Natural killer cell (primary cell): ENCODE data around the gene KIF26A. TPM values are rescaled to one million over a fixed set of nuclear protein-coding genes. Genes with fewer than 3 reads are reported as not detected.

ENCODE experiments used
- ATAC-seq, 3 donors: fragments of 150-1000 bp in 2 of 3; fragments of 200-7000 bp in 1 of 3; cut with Tn5 transposase; 1 replicate in 1 of 3; 2 replicates in 2 of 3; pipeline ENCODE4 v1.10.0; 2021; ENCODE audit warnings: mild to moderate bottlenecking in 2 of 3, moderate library complexity in 2 of 3
- DNase-seq, 2 donors: peaks; one replicate each; pipeline versions ENCODE4 v3.0.0 to v3.0.0-alpha.2; 2013 to 2021; ENCODE audit warnings: mixed read lengths in 1 of 2
- H3K27ac ChIP-seq: one replicate; pipeline ENCODE4 v1.5.1; 2013; ENCODE audit warnings: mild to moderate bottlenecking, low read length
- H3K27me3 ChIP-seq: one replicate; pipeline ENCODE4 v1.6.1; 2013; ENCODE audit warnings: low read length; ENCODE audit not compliant: control insufficient read depth, insufficient read depth
- H3K36me3 ChIP-seq: one replicate; pipeline ENCODE4 v1.6.1; 2013; ENCODE audit warnings: low read length; ENCODE audit not compliant: control insufficient read depth, insufficient read depth
- H3K4me1 ChIP-seq: one replicate; pipeline ENCODE4 v1.6.1; 2013; ENCODE audit warnings: low read length; ENCODE audit not compliant: control insufficient read depth, insufficient read depth
- H3K4me3 ChIP-seq: one replicate; pipeline ENCODE4 v1.5.1; 2013; ENCODE audit warnings: low read length
- H3K9me3 ChIP-seq: one replicate; pipeline ENCODE4 v1.6.1; 2013; ENCODE audit warnings: low read length; ENCODE audit not compliant: control insufficient read depth, insufficient read depth
- H3K27ac Mint-ChIP-seq, 2 donors: one replicate each; pipeline ENCODE4 v1.8.0; 2022; ENCODE audit warnings: mild to moderate bottlenecking in 2 of 2, mixed read lengths in 2 of 2, moderate library complexity in 1 of 2
- H3K27me3 Mint-ChIP-seq, 2 donors: one replicate each; pipeline ENCODE4 v1.8.0; 2022; ENCODE audit warnings: low read depth in 2 of 2, mixed read lengths in 2 of 2
- H3K36me3 Mint-ChIP-seq: one replicate; pipeline ENCODE4 v1.8.0; 2022; ENCODE audit warnings: mixed read lengths
- H3K4me1 Mint-ChIP-seq, 2 donors: one replicate each; pipeline ENCODE4 v1.8.0; 2022; ENCODE audit warnings: mixed read lengths in 2 of 2
- H3K4me3 Mint-ChIP-seq: one replicate; pipeline ENCODE4 v1.8.0; 2022; ENCODE audit warnings: mild to moderate bottlenecking, moderate library complexity, mixed read lengths
- H3K9me3 Mint-ChIP-seq, 2 donors: one replicate each; pipeline ENCODE4 v1.8.0; 2022; ENCODE audit warnings: mixed read lengths in 2 of 2
- CTCF ChIP-seq: fragments of 200-600 bp; IDR thresholded peaks from one replicate; pipeline ENCODE4 v1.8.0; 2022; ENCODE audit warnings: antibody characterized with exemption
- WGBS: methylation state at CpG from one replicate; pipeline ENCODE4 v1.1.7; 2013; ENCODE audit warnings: missing lambda C conversion rate; ENCODE audit not compliant: insufficient coverage; 5-methylcytosine and 5-hydroxymethylcytosine counted together
- intact Hi-C: fragments of 100-400 bp; cut with micrococcal nuclease; formaldehyde crosslinking; loops from one replicate; pipeline ENCODE4 v1.14.2; 2022
- total RNA-seq, 4 donors: library from RNA; stranded (reverse); fragments of 120-200 nt in 1 of 4; gene quantifications; one replicate each; pipeline versions ENCODE4 v1.2.3 to v1.2.4, GENCODE V29; 2013 to 2022

KIF26A gene
- total RNA-seq, 3 donors from 2014 or later (not counting 1 experiment from before 2014, with no cell fraction given), result not detected

GRCh38 chr14:104195361-104195760, 57.0 kb downstream of the KIF26A start:
- no peaks in the 10 kb centered on the region for H3K27me3 Mint-ChIP-seq
- intact Hi-C loops, result no loop called here
- Histone ChIP-seq H3K4me1 (peaks cover 6% of the 10 kb centered on the region), H3K4me3 (no peak overlapping the region), H3K27ac (no peak overlapping the region), H3K36me3 (no peaks in the 10 kb centered on the region), H3K9me3 (no peaks in the 10 kb centered on the region), H3K27me3 (no peaks in the 10 kb centered on the region)
- ATAC-seq (no peak), DNase-seq (no peak)
- no peak overlapping the region for H3K4me3 Mint-ChIP-seq
- TF ChIP-seq CTCF, result no peak
- 92% methylated on average over 16 of the region's 16 CpGs for WGBS
- no peaks in the 10 kb centered on the region for H3K4me1 Mint-ChIP-seq
- no peaks in the 10 kb centered on the region for H3K36me3 Mint-ChIP-seq
- no peaks in the 10 kb centered on the region for H3K9me3 Mint-ChIP-seq
- no peak overlapping the region for H3K27ac Mint-ChIP-seq

- Mint-ChIP-seq H3K4me3 (no peak overlapping the region), H3K9me3 (no peaks in the 10 kb centered on the region), H3K27ac (no peak overlapping the region), H3K36me3 (no peaks in the 10 kb centered on the region), H3K4me1 (no peaks in the 10 kb centered on the region), H3K27me3 (no peaks in the 10 kb centered on the region)
- no peak for TF ChIP-seq CTCF
- DNase-seq (no peak), ATAC-seq (no peak)
- Histone ChIP-seq H3K4me3 (no peak overlapping the region), H3K4me1 (peaks cover 6% of the 10 kb centered on the region), H3K36me3 (no peaks in the 10 kb centered on the region), H3K27me3 (no peaks in the 10 kb centered on the region), H3K27ac (no peak overlapping the region), H3K9me3 (no peaks in the 10 kb centered on the region)
- 71% methylated on average over 17 of the region's 17 CpGs for WGBS
- intact Hi-C loops, result no loop called here
These were observed 57.5 kb downstream of the KIF26A start for GRCh38 chr14:104195878-104196277.

GRCh38 chr14:104196461-104197140, 58.2 kb downstream of the KIF26A start:
- no peaks in the 10 kb centered on the region for H3K27me3 Mint-ChIP-seq
- WGBS, result 41% methylated on average over 14 of the region's 14 CpGs
- Histone ChIP-seq H3K4me1 (peaks cover 6% of the 10 kb centered on the region), H3K4me3 (no peak overlapping the region), H3K9me3 (no peaks in the 10 kb centered on the region), H3K27ac (no peak overlapping the region), H3K36me3 (no peaks in the 10 kb centered on the region), H3K27me3 (no peaks in the 10 kb centered on the region)
- ATAC-seq, result peak in 1 of 3 donors; percentile 46
- H3K9me3 Mint-ChIP-seq, result no peaks in the 10 kb centered on the region
- no peaks in the 10 kb centered on the region for H3K4me1 Mint-ChIP-seq
- no peak for TF ChIP-seq CTCF
- H3K4me3 Mint-ChIP-seq, result no peak overlapping the region
- intact Hi-C loops, result no loop called here
- no peaks in the 10 kb centered on the region for H3K36me3 Mint-ChIP-seq
- DNase-seq, result no peak
- H3K27ac Mint-ChIP-seq, result no peak overlapping the region
